Hepatocyte (in vitro differentiated cells): ENCODE data around the gene SLIT1.

Experiments
- EZH2 ChIP-seq: fragments of 200-600 bp; sonication (generic); IDR thresholded peaks from 2 replicates; pipeline ENCODE4 v1.6.1; 2016; ENCODE audit warnings: antibody characterized with exemption, mild to moderate bottlenecking, borderline replicate concordance
- TF ChIP-seq, protein P1 (sequence below): fragments of 200-600 bp; sonication (generic); IDR thresholded peaks from 2 replicates; pipeline ENCODE4 v1.5.1; 2016; ENCODE audit warnings: antibody characterized with exemption, mild to moderate bottlenecking; ENCODE audit not compliant: poor library complexity

DNA sequence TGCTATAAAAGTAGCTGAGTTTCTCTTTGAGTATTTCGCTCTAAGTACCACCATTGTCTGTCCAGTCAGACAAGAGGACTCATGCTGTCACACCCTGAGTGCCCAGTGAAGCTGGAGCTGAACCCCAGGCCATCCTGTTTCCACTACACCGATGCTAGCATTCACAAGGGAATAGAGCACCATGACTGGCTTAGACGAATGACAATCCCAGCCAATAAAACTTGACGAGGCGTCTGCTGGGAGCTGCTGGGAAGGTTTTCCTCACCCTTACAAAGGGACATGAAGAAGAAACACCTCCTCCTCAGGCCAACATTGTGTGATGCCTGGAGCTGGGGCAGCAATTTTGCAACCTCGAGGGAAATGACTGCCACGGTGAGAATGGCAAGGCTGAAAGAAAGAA is 17.5 kb upstream of the SLIT1 start:
- TF ChIP-seq, protein P1, sequence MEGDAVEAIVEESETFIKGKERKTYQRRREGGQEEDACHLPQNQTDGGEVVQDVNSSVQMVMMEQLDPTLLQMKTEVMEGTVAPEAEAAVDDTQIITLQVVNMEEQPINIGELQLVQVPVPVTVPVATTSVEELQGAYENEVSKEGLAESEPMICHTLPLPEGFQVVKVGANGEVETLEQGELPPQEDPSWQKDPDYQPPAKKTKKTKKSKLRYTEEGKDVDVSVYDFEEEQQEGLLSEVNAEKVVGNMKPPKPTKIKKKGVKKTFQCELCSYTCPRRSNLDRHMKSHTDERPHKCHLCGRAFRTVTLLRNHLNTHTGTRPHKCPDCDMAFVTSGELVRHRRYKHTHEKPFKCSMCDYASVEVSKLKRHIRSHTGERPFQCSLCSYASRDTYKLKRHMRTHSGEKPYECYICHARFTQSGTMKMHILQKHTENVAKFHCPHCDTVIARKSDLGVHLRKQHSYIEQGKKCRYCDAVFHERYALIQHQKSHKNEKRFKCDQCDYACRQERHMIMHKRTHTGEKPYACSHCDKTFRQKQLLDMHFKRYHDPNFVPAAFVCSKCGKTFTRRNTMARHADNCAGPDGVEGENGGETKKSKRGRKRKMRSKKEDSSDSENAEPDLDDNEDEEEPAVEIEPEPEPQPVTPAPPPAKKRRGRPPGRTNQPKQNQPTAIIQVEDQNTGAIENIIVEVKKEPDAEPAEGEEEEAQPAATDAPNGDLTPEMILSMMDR = no peak
- no peak for TF ChIP-seq EZH2
